Left cardiac atrium (tissue), 4 donors: ENCODE measurements around the gene LTBP1. TPM values are rescaled to one million over a fixed set of nuclear protein-coding genes. Genes with fewer than 3 reads are reported as not detected.

ENCODE experiments used
- ATAC-seq, 2 donors: fragments of 200-7000 bp; cut with Tn5 transposase; one replicate each; pipeline ENCODE4 v1.9.1; 2020; ENCODE audit warnings: mild to moderate bottlenecking in 2 of 2, moderate library complexity in 2 of 2
- DNase-seq: peaks from one replicate; pipeline ENCODE4 v3.0.0-alpha.2; 2020
- intact Hi-C, 2 donors: fragments of 100-400 bp; cut with DNase I; formaldehyde crosslinking; loops; one replicate each; pipeline versions ENCODE4 v1.14.1 to v1.15.1; 2022 to 2023
- total RNA-seq, 2 donors: library from RNA; stranded (reverse); fragmentation: NEBNext Ultra II Directional; extraction: Animal tissue kit (Norgen Biotek cat#: 25700); gene quantifications; one replicate each; pipeline ENCODE4 v1.2.1, GENCODE V29; 2021
- donor health status: DM: no; HTN: yes; CAD: no.
- donor health status: DM: no; HTN: yes; CAD: no; lungs with severe emphysema.
- donor health status: DM: yes; HTN: yes; CAD: no.
- donor health status: Dilated cardiomyopathy.

The LTBP1 gene
- total RNA-seq, 2 donors from 2014 or later: 121 to 160 TPM

DNA sequence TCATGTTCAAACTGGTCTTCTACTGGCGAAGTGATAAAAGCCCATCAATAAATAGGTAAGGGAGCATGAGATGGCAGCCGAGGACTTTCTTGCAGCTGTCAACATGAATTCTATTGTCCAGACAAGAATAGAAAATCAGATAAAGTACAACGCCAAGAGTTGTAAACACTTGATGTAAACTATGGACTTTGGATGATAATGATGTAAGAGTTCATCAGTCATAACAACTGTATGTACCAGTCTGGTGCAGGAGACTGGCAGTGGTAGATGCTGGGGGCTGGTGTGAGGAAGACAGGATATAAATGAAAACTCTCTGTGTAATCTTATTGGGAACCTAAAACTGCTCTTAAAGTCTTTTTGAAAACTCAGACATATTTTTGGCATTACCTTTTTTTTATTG lies 373.8 kb downstream of the LTBP1 start:
- ATAC-seq (no peak), DNase-seq (no peak)
- intact Hi-C loops: no loop called here

DNA sequence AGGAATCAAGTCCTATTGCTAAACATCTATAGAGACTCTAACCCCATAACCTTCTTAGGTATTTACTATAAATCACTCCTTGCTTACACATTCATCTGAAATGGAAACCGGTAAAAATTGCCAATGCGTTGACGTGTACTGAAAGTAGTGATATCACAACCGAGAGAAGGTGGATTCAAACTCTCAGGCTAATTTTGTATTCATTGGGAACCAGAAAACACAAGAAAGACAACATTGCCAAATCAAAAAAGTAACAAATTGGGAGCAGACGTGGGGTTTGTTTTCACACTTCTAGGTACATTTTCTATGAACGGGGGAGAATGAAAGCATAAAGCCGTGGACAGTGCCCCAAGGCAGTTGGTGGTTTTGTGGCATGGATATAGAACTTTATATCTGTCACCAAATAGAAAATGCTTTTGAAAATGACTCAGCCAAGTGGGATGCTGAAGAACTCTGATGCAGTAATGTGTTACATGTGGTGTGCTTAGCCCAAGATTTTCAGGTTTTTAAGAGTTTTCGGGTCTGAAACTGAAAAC lies 374.6 kb downstream of the LTBP1 start:
- DNase-seq (no peak), ATAC-seq (peak in 1 of 2 donors; percentile 19)
- intact Hi-C loops: no loop called here

DNA sequence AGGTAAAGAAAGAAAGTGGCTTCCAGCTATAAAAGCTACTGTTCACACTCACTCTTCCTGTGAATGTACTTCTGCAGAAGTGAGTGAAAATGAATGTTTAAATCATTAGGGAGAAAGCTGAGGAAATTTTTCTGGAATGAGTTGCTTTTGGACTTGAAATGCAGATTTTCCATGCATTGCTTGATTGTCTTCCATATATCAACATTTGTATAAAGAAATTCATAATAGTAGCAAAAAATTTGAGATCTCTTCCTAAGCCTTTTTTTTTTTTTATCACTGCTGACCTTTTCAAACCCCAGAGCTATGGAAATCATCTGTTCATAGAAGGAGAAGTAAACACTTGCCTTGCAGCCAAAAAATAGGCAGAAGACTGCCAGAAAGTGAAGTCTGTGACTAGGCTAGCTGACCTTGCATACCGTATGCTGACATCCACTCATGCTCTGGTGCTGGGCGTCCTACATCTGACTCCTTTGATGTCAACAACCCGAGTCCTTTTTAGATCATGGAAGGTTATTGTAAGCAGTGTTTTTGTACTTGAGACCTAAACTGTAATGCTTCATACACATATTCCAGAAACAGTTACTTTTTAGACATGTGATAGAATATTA lies 375.2 kb downstream of the LTBP1 start:
- intact Hi-C loops: no loop called here
- DNase-seq (no peak), ATAC-seq (peak; percentile 48 to 88)

DNA sequence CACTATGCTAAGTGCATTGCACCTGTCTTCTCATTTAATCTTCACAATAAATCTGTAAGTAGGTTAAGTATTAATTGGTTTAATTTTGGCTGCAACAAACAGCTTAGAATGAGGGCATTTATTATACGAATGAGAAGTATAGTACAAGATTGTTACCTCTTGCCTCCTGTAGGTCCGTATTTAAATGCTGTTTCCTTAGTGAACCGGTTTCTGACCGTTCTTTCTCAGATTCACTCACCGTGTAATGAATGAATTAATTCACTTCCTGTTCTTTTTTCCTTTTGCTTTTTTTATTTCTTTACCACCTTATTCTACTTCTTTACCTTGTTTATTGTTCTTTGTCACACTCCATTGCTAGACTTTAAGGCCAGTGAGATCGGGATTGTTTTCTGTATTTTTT lies 375.9 kb downstream of the LTBP1 start:
- intact Hi-C loops: no loop called here
- DNase-seq: no peak
- no peak for ATAC-seq

DNA sequence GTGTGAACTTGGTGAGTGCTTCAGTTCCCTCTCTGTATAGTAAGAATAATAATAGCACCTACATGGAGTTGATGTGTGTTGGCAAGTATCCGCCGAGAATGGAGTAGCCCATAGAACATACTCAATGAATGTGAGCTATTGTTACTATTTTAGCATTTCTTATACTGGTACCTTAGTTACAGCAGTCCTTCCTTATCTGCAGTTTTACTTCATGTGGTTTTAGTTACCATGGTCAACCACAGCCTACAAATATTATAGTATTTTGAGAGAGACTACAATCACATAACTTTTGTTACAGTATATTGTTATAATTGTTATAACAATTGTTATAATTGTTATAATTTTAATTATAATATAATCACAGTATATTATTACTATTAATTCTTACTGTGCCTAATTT lies 377.2 kb downstream of the LTBP1 start:
- DNase-seq (no peak), ATAC-seq (no peak)
- intact Hi-C loops: no loop called here

DNA sequence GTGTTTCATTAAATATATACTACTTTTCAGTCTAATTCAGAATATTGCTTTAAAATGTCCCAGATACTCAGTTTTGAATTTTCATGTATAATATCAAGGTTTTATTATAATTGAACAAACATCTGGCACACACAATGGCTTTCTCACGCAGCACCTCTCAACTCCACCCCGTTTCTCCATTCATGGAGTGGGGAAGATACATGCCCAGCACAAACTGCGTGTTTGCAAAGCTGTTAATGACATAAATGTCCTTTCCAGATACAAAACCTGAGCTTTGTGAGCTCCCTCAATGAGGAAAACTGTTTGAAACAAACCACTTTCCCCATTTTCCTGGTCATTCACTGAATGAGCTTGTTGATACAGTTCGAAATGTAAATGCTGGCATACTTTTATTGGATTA lies 379.3 kb downstream of the LTBP1 start:
- ATAC-seq (no peak), DNase-seq (no peak)
- intact Hi-C loops: no loop called here

DNA sequence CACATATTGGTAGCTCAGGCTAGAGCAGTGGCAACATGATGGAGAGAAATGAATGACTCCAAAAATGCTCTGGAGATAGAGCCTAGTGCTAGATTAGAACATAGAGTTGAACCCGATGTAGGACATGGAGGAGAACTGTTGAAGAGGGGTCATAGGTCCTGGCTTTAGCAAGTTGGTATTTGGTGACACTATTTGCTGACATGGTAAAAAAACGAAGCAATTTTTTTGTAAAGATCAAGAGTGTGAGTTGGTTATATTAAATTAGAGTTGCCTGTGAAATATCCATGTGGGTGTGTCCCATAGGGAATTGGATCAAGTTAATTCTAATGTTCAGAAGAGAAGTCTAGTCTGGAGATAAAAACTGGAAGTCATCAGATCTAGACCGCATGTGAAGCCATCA lies 386.7 kb downstream of the LTBP1 start:
- DNase-seq: no peak
- ATAC-seq: no peak
- intact Hi-C loops: no loop called here

DNA sequence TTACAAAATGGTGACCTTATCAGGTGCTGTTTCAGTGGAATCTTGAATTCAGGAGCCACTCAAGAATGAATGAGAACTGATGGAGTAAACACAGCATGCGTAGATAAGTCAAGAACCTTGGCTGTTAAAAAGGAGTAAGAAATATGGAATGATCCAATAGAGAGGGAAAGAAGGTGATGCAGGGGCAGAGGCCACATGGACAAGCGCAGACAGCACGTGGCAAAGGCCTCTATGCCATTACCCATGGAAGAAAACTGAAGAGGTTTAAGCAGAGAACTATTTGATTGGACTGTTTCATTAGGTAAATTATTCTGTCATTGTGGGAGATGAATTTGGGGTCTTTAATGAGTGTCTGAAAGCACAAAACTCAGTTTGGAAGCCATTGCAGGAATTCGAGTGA lies 387.3 kb downstream of the LTBP1 start:
- intact Hi-C loops: no loop called here
- ATAC-seq (no peak), DNase-seq (no peak)

DNA sequence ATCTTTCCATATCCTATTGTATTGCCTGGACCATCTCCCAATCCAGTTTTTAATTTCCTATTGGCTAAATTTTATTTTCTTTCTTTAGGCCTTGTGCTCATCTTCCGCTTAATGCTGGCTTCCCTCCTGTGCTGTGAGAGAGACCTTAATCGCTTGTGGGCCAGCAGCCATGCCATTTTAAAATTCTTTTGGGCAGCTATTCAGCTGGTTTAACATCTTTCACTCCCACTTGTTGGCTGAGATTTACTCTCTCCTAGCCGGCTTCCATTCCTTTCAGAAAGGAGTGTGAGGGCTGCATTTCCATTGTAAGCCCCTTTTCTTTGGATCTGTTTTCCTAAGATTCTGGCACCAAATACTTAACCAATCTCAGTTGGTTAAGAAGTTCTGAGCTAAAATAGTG lies 388.8 kb downstream of the LTBP1 start:
- intact Hi-C loops: no loop called here
- no peak for ATAC-seq
- no peak for DNase-seq

DNA sequence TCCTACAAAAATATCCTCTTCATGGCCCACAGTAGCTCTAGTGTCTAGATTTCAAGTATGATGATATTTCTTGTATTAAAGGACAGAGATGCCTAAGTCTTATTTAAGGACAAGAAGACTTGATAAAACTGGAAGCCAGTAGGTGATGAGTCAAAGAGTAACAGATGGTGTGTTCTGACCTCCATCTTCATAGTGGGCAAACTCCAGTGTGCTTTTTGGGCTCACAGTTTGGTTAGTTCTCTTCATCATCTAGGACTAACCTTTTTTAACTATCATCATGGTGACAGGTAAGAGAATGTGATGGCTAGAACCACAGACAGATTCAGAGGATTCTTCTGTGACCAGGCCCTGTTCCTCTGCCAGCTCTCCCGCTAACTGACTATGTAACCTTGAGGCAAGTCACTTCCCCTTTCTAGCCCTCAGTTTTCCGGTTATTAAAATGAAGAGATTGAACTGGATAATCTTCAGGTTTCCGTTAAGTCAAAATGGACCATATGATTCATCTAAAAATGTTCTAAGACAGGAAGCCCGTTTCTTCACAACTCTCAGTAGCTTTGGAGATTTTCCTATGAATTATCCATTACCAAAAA lies 389.4 kb downstream of the LTBP1 start:
- intact Hi-C loops: no loop called here
- DNase-seq (no peak), ATAC-seq (no peak)

DNA sequence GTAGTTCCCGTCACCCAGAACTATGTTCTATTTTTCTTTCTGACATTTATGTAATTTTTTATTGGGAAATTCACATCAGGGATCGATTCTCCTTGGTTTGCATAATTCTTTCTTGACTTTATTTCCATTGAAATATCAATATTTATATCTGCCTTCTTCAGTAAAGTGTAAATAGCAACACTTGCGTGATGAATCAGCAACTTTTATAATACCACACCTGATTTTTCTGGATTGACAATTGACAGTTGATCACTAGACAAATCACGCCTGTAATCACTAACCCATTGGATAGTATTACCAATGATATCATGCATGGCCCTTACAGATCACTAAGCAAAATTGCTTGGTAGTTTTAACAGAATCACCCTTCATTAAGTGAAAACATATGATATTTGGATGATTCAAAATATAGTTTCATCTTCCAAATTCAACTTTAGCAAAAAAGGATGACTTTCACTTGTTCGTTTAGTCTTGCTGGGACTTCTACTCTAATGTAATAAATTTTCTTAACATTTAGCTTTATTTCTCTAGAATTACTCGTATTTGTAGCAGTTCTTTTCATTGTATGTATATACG lies 390.7 kb downstream of the LTBP1 start:
- ATAC-seq (no peak), DNase-seq (no peak)
- intact Hi-C loops: no loop called here

DNA sequence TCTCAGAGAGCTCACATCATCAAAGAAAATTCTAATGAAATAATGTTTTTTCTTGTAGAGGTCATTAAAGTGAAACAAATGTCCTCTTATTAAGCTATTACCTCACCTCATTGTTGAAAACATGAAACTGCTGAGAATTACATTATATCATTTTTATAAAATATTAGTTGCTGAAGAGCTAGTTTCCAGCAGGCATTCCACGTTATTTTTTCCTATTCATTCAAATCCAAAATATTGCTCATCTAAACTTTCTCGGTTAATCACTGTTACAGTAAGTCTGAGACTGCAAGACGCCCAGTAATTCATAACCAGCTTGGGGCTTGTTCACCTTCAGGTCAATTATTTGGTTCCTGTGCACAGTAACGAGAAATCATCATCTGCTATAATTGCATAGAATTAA lies 391.2 kb downstream of the LTBP1 start:
- no peak for ATAC-seq
- intact Hi-C loops: no loop called here
- no peak for DNase-seq

DNA sequence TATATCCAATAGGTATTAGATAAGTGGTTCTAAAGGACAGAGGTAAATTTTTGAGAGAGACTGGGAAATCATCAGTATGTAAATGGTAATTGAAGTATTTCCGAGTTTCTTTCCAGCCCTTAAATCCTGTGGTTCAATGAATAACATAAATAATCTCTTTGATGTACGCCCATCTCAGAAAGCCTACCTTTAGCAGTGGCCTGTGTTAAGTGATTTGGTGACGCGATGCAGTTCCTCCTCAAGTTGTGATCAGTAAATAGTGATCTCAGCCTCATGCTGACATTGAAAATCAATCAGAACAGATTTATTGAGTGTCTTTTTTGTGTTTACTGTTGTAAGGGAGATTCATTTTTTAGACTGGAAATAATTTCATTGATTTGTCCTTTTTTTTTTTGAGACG lies 392.5 kb downstream of the LTBP1 start:
- intact Hi-C loops: no loop called here
- no peak for DNase-seq
- ATAC-seq: no peak

DNA sequence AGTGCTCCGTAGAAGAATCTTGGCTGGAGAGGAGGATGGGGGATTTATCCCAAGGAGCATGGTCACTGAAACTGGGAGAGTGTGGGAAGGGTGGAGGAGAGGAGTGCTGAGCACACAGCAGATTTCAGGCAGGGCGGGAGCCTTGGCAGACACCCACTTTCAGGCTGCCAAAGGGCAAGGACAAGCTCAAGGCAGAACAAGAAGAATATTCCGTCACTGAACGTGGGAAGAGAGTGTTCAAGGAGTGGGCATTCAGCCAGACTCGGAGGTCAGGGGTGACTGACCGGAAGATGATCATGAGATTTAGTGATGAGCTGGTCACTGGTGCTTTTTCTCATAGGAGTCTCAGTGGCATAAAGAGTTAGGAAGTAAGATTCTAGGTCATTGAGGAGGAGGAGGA lies 393.5 kb downstream of the LTBP1 start:
- DNase-seq: peak; percentile 87
- ATAC-seq: peak; percentile 96 to 97
- intact Hi-C loops: no loop called here

DNA sequence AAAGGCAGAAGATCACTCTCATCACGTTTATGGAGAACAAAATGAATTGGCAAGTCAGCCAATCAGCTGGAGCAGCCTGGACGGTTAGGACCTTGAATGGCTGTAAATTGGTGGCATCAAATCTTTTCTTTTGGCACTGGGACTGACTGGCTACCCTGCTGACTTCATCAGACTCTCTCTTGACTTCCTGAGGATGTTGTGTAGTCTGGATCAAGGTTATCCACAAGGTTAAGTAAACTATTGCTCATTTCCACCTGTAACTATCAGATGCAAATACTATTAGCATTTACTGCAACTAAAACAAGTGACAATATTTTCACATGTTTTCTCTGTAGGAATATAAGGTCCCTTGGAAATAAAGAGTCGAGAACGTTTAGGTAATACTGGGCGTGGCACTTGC lies 395.4 kb downstream of the LTBP1 start:
- no peak for DNase-seq
- intact Hi-C loops: no loop called here
- no peak for ATAC-seq

DNA sequence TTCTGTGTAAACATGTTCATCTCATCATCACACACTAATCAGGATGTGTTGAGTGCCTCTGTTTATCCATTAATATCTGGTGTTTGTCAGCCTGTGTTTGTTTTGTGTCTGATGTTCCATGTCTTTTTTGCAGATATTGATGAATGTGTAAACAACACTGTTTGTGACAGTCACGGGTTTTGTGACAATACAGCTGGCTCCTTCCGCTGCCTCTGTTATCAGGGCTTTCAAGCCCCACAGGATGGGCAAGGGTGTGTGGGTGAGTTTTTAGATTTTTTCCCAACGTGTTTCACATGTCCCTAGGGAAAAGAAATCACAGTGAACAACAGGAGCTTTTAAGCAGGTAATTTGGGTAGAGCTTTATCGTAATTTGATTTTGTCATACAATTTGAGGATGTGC lies 396.0 kb downstream of the LTBP1 start:
- intact Hi-C loops: no loop called here
- no peak for DNase-seq
- ATAC-seq: no peak

DNA sequence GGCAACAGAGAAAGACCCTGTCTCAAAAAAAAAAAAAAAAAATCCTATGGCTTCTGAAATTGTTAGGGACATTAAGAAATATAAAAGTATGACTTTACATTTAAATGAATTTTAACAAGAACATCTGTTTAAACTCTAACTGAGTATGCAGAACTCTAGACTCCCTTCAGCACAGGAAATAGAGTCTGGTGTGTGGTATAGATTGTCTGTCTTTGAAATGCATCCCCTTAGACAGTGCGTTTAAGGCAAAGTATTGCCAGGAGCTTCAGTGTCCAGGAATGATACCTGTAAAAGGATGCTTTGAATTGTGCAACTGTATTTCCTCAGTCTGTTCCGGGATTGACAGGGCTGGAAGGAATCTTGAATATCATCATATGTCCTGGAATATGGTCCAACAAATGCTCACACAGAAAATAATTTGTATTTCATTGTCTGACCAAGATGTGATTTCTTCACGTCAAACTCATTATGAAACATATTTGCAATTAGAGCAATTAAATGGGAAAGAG lies 396.7 kb downstream of the LTBP1 start:
- no peak for DNase-seq
- intact Hi-C loops: no loop called here
- no peak for ATAC-seq

DNA sequence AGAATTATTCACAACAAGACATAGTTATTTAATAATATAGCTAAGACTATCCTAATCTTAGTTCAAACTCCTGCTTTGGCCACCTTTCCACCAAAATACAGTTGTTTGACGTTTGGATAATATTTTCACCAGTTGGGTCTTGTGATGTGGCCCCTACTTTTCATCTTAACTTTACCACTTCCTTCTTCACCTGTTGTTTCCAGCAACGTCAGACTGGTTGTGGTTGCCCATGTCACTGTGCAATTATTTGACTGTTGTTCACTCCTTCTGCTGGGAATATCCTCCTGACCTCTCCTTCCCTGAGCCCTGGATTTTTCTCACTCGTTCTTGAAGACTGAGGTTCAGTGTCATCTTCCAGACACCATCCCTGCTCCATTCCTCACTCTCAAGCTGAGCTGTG lies 397.5 kb downstream of the LTBP1 start:
- DNase-seq (no peak), ATAC-seq (no peak)
- intact Hi-C loops: no loop called here

DNA sequence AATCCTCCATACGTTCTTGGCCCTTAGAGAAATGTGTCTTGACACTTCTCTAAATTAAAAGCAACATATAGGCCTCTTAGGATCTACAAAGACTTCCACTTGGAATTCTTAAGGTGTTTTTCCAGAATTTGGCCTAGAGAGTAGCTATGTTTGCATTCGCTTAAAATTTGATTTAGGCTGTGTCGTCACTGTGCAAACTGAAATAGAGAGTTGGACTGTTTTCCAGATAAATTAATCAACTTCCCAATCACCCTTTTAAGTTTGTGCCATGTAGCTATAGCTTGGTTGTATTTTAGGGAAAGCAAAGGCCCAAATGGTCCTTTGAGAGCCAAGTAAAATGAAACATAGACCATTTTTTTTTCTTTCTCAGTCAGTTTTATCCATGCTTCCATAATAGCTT lies 401.1 kb downstream of the LTBP1 start:
- ATAC-seq: no peak
- intact Hi-C loops: no loop called here
- DNase-seq: no peak

DNA sequence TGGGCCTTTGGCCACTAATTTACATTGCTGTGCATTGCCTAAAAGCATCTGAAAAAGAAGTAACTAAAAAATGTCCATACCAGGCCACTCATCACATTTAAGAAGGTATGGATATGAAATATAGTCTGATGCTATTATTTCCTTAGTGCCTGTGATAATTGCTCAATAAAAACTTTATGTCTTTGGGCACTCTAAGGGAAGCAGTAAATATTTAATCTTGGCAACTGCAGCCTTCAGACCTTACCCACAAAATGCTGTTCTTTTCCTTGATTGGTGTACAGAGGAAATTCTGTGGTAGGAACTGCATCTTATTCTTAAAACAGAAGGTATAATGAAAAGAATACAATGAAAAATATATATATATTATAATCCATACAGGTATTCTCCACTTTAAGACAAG lies 403.9 kb downstream of the LTBP1 start:
- DNase-seq (no peak), ATAC-seq (no peak)
- intact Hi-C loops: no loop called here

DNA sequence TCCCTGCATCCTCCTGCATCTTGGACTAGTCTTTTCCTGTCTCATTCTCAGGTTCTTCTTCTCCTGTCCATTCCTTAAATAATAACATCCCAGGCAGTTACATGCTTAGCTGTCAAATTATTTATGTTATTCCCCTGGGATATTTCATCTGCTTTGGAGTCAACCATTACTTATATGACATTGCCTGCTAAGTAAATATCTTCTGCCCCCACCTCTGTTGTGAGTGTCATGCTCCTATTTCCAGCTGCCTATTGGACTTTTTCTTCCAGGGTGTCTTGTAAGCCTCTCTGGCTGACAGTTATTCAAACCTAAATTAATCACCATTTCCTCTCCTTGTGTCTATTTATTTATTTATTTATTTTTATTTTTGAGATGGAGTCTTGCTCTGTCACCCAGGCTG lies 405.0 kb downstream of the LTBP1 start:
- no peak for ATAC-seq
- no peak for DNase-seq
- intact Hi-C loops: no loop called here
